SIG-M5 treated with dmso at 0.1 percent for 504 hours (cell line): ENCODE results near the gene PLAAT2.
"Not testable (repeated sequence)": the region's sequence is repeated elsewhere in the genome, so short reads cannot be mapped to it uniquely, and the experiment has no call there.

Experiments
- DNase-seq: peaks from one replicate; lab custom pipeline; 2025; ENCODE audit not compliant: unreplicated experiment; lab: John Stamatoyannopoulos, UW

Gene PLAAT2

GRCh38 chr11:63563201-63564055 is at the start of gene PLAAT2:
PLAAT2 (minus strand) TSS chr11:63563379; CDS start chr11:63563324, 55 bp downstream.
- no peak for DNase-seq

GRCh38 chr11:63612181-63612580 is 49.0 kb upstream of the PLAAT2 start:
- DNase-seq: no peak

- DNase-seq: no peak
Observed at GRCh38 chr11:63611395-63611747, 48.2 kb upstream of the PLAAT2 start.

- DNase-seq: peak; percentile 33
Observed at GRCh38 chr11:63610604-63611394, 47.6 kb upstream of the PLAAT2 start.

- no peak for DNase-seq
Observed at GRCh38 chr11:63609971-63610580, 46.9 kb upstream of the PLAAT2 start.

GRCh38 chr11:63609536-63609935 is 46.4 kb upstream of the PLAAT2 start:
- DNase-seq: no peak

- no peak for DNase-seq
Observed at GRCh38 chr11:63608353-63609345, 45.5 kb upstream of the PLAAT2 start.

GRCh38 chr11:63603180-63603518 is 40.0 kb upstream of the PLAAT2 start:
- no peak for DNase-seq

- DNase-seq: not testable (repeated sequence)
Observed at GRCh38 chr11:63602290-63603179, 39.4 kb upstream of the PLAAT2 start.

- DNase-seq: no peak
Observed at GRCh38 chr11:63599211-63600122, 36.3 kb upstream of the PLAAT2 start.

GRCh38 chr11:63598556-63598955 is 35.4 kb upstream of the PLAAT2 start:
- no peak for DNase-seq

GRCh38 chr11:63595296-63595695 is 32.1 kb upstream of the PLAAT2 start:
- no peak for DNase-seq

- peak; percentile 11 for DNase-seq
Observed at GRCh38 chr11:63592975-63593395, 29.8 kb upstream of the PLAAT2 start.

- DNase-seq: no peak
Observed at GRCh38 chr11:63590024-63590788, 27.0 kb upstream of the PLAAT2 start.

GRCh38 chr11:63589000-63589399 is 25.8 kb upstream of the PLAAT2 start:
- DNase-seq: no peak

GRCh38 chr11:63586451-63587166 is 23.4 kb upstream of the PLAAT2 start:
- no peak for DNase-seq

GRCh38 chr11:63583357-63583677 is 20.1 kb upstream of the PLAAT2 start:
- DNase-seq: no peak
